HepG2 (cell line): ENCODE data around the gene CCDC201. TPM values are rescaled to one million over a fixed set of nuclear protein-coding genes. Genes with fewer than 3 reads are reported as not detected.

Source experiments
- HMGA1 ChIP-seq: sonication (generic); formaldehyde crosslinking; conservative IDR thresholded peaks from 2 replicates; pipeline ENCODE4 v1.4.0; 2020; ENCODE audit warnings: missing genetic modification reagents
- JARID2 ChIP-seq: sonication (generic); formaldehyde crosslinking; IDR thresholded peaks from 2 replicates; pipeline ENCODE4 v1.8.1; 2023; ENCODE audit warnings: missing genetic modification reagents, inconsistent platforms; ENCODE audit not compliant: insufficient replicate concordance
- NCOA5 ChIP-seq: sonication (generic); formaldehyde crosslinking; IDR thresholded peaks from 2 replicates; pipeline ENCODE4 v1.4.0; 2020; ENCODE audit warnings: missing genetic modification reagents
- SNAPC2 ChIP-seq: sonication (generic); formaldehyde crosslinking; IDR thresholded peaks from 2 replicates; pipeline ENCODE4 v1.8.1; 2022; ENCODE audit warnings: mild to moderate bottlenecking, missing genetic modification reagents
- ZEB1 ChIP-seq: IDR thresholded peaks from 2 replicates; pipeline ENCODE4 v1.6.1; 2012; ENCODE audit warnings: mild to moderate bottlenecking, low read depth, inconsistent platforms; ENCODE audit not compliant: insufficient replicate concordance
- polyA plus RNA-seq, 8 experiments: library from polyadenylated mRNA; depleted of rRNA in 3 of 8; stranded (reverse) in 7 of 8; unstranded in 1 of 8; fragments of >200 nt; fragmentation: Illumina TruSeq in 4 of 8; extraction: Trizol in 4 of 8; gene quantifications; 2 replicates each; pipeline versions ENCODE4 v1.2.1 to v1.2.3, GENCODE V29; 2011 to 2016; ENCODE audit warnings: low read depth in 4 of 8, missing spikeins in 1 of 8, mixed read lengths in 1 of 8; ENCODE audit not compliant: insufficient read depth in 1 of 8
- total RNA-seq, 5 experiments: library from RNA; depleted of rRNA; stranded (reverse); fragments of >200 nt; fragmentation: Illumina TruSeq; extraction: Trizol; gene quantifications; 2 replicates each; pipeline ENCODE4 v1.2.3, GENCODE V29; 2016; ENCODE audit warnings: low read depth in 1 of 5
- TF ChIP-seq, protein P1 (sequence below), 2 experiments: sonication (generic) in 1 of 2; formaldehyde crosslinking in 1 of 2; IDR thresholded peaks; 2 replicates each; pipeline versions ENCODE4 v1.6.1 to v1.9.0; 2014 to 2022; ENCODE audit warnings: antibody characterized with exemption in 1 of 2, borderline replicate concordance in 1 of 2, inconsistent platforms in 1 of 2, low read depth in 1 of 2, missing genetic modification reagents in 1 of 2
- TF ChIP-seq, protein P2 (sequence below): sonication (generic); formaldehyde crosslinking; IDR thresholded peaks from 2 replicates; pipeline ENCODE4 v1.4.0; 2020; ENCODE audit warnings: missing genetic modification reagents, borderline replicate concordance
- TF ChIP-seq, protein P3 (sequence below): IDR thresholded peaks from 2 replicates; pipeline ENCODE4 v1.6.1; 2016; ENCODE audit warnings: missing biosample characterization, missing genetic modification reagents, low read depth
- TF ChIP-seq, protein P4 (sequence below): sonication (generic); formaldehyde crosslinking; IDR thresholded peaks from 2 replicates; pipeline ENCODE4 v1.8.0; 2022; ENCODE audit warnings: mild to moderate bottlenecking, missing genetic modification reagents, moderate library complexity
- TF ChIP-seq, protein P5 (sequence below): sonication (generic); formaldehyde crosslinking; IDR thresholded peaks from 2 replicates; pipeline ENCODE4 v1.5.0; 2020; ENCODE audit warnings: missing genetic modification reagents, mild to moderate bottlenecking, borderline replicate concordance
- TF ChIP-seq, protein P6 (sequence below): sonication (generic); formaldehyde crosslinking; IDR thresholded peaks from 2 replicates; pipeline ENCODE4 v1.4.0; 2020; ENCODE audit warnings: low read depth, mild to moderate bottlenecking, missing genetic modification reagents
- TF ChIP-seq, protein P7 (sequence below): sonication (generic); formaldehyde crosslinking; conservative IDR thresholded peaks from 2 replicates; pipeline ENCODE4 v1.8.0; 2022; ENCODE audit warnings: low read depth, missing genetic modification reagents

Gene CCDC201
- total and polyA plus RNA-seq, 2 of the 13 experiments (the other 11 are each of a cell fraction or from before 2014, with no cell fraction given) = 0.92 TPM; not detected in 1

DNA sequence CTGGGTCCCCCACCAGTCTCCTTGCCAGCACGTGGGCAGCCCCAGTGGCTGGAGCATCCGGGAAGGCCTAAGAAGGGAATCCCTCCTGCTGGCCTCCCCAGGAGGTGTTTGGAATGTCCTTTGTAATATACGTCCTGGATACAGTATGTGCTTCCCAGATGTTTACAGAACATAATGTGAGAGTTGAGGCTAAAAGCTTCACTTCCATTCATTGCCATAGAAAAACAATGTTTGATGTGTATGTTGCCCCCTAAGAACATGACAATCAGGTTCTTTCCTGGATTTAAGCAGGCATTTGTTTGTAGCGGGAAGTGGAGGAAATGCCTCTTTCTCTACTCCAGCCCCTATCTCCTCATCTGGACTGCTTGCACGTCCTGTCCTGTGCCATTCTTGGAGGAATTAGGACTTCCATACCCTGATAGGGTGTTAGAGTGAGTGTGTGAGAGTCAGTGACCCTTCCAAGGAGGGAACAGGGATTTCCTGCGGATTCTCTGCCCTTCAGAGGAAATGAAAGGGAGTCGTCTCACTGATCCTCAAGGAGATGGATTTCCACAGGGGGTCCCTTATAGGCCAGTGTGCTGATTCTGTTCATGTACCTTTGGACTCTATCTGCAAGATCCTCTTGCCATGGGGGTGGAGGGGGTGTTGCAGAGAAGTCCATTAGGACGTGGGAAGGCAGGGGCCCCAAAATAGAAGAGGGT, 16.6 kb upstream of the CCDC201 start (continued):
- TF ChIP-seq, protein P1, sequence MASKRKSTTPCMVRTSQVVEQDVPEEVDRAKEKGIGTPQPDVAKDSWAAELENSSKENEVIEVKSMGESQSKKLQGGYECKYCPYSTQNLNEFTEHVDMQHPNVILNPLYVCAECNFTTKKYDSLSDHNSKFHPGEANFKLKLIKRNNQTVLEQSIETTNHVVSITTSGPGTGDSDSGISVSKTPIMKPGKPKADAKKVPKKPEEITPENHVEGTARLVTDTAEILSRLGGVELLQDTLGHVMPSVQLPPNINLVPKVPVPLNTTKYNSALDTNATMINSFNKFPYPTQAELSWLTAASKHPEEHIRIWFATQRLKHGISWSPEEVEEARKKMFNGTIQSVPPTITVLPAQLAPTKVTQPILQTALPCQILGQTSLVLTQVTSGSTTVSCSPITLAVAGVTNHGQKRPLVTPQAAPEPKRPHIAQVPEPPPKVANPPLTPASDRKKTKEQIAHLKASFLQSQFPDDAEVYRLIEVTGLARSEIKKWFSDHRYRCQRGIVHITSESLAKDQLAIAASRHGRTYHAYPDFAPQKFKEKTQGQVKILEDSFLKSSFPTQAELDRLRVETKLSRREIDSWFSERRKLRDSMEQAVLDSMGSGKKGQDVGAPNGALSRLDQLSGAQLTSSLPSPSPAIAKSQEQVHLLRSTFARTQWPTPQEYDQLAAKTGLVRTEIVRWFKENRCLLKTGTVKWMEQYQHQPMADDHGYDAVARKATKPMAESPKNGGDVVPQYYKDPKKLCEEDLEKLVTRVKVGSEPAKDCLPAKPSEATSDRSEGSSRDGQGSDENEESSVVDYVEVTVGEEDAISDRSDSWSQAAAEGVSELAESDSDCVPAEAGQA (IDR thresholded peaks at IDR 0.05; ENCODE audit: low read depth) = no peak
- TF ChIP-seq, protein P1 (CRISPR knock-in tag; IDR thresholded peaks at IDR 0.05; ENCODE audit: borderline replicate concordance) = no peak
- TF ChIP-seq, protein P2, sequence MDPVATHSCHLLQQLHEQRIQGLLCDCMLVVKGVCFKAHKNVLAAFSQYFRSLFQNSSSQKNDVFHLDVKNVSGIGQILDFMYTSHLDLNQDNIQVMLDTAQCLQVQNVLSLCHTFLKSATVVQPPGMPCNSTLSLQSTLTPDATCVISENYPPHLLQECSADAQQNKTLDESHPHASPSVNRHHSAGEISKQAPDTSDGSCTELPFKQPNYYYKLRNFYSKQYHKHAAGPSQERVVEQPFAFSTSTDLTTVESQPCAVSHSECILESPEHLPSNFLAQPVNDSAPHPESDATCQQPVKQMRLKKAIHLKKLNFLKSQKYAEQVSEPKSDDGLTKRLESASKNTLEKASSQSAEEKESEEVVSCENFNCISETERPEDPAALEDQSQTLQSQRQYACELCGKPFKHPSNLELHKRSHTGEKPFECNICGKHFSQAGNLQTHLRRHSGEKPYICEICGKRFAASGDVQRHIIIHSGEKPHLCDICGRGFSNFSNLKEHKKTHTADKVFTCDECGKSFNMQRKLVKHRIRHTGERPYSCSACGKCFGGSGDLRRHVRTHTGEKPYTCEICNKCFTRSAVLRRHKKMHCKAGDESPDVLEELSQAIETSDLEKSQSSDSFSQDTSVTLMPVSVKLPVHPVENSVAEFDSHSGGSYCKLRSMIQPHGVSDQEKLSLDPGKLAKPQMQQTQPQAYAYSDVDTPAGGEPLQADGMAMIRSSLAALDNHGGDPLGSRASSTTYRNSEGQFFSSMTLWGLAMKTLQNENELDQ (CRISPR knock-in tag) = no peak
- no peak for TF ChIP-seq JARID2 (CRISPR knock-in tag)
- TF ChIP-seq HMGA1 (CRISPR knock-in tag) = no peak
- TF ChIP-seq SNAPC2 (CRISPR knock-in tag) = 0 out of 2 replicates have a peak, but pooled peaks have one; percentile 68
- TF ChIP-seq, protein P3, sequence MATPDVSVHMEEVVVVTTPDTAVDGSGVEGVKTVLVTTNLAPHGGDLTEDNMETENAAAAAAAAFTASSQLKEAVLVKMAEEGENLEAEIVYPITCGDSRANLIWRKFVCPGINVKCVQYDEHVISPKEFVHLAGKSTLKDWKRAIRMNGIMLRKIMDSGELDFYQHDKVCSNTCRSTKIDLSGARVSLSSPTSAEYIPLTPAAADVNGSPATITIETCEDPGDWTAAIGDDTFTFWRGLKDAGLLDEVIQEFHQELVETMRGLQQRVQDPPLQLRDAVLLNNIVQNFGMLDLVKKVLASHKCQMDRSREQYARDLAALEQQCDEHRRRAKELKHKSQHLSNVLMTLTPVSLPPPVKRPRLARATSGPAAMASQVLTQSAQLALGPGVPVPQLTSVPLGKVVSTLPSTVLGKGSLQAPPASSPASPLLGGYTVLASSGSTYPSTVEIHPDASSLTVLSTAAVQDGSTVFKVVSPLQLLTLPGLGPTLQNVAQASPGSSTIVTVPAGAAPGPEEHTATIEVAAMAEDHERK (CRISPR knock-in tag) = no peak
- TF ChIP-seq, protein P4, sequence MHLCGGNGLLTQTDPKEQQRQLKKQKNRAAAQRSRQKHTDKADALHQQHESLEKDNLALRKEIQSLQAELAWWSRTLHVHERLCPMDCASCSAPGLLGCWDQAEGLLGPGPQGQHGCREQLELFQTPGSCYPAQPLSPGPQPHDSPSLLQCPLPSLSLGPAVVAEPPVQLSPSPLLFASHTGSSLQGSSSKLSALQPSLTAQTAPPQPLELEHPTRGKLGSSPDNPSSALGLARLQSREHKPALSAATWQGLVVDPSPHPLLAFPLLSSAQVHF (CRISPR knock-in tag) = no peak; the same call in 1 of the 2 replicates
- TF ChIP-seq ZEB1 = no peak
- TF ChIP-seq, protein P5, sequence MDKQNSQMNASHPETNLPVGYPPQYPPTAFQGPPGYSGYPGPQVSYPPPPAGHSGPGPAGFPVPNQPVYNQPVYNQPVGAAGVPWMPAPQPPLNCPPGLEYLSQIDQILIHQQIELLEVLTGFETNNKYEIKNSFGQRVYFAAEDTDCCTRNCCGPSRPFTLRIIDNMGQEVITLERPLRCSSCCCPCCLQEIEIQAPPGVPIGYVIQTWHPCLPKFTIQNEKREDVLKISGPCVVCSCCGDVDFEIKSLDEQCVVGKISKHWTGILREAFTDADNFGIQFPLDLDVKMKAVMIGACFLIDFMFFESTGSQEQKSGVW (CRISPR knock-in tag) = no peak
- TF ChIP-seq NCOA5 = no peak
- TF ChIP-seq, protein P6, sequence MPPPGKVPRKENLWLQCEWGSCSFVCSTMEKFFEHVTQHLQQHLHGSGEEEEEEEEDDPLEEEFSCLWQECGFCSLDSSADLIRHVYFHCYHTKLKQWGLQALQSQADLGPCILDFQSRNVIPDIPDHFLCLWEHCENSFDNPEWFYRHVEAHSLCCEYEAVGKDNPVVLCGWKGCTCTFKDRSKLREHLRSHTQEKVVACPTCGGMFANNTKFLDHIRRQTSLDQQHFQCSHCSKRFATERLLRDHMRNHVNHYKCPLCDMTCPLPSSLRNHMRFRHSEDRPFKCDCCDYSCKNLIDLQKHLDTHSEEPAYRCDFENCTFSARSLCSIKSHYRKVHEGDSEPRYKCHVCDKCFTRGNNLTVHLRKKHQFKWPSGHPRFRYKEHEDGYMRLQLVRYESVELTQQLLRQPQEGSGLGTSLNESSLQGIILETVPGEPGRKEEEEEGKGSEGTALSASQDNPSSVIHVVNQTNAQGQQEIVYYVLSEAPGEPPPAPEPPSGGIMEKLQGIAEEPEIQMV (CRISPR knock-in tag) = no peak
- TF ChIP-seq, protein P7, sequence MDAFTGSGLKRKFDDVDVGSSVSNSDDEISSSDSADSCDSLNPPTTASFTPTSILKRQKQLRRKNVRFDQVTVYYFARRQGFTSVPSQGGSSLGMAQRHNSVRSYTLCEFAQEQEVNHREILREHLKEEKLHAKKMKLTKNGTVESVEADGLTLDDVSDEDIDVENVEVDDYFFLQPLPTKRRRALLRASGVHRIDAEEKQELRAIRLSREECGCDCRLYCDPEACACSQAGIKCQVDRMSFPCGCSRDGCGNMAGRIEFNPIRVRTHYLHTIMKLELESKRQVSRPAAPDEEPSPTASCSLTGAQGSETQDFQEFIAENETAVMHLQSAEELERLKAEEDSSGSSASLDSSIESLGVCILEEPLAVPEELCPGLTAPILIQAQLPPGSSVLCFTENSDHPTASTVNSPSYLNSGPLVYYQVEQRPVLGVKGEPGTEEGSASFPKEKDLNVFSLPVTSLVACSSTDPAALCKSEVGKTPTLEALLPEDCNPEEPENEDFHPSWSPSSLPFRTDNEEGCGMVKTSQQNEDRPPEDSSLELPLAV (CRISPR knock-in tag) = no peak; the same call in 1 of the 2 replicates
